Tibial nerve (tissue), 4 donors: ENCODE measurements around the gene RYK.

Source experiments
- EP300 ChIP-seq, 2 donors: sonication (generic); formaldehyde crosslinking; IDR thresholded peaks; one replicate each; pipeline ENCODE4 v1.6.1; 2017; ENCODE audit warnings: antibody characterized with exemption in 2 of 2, mild to moderate bottlenecking in 1 of 2
- POLR2A ChIP-seq, 2 donors: fragments of 450-650 bp; IDR thresholded peaks; one replicate each; pipeline ENCODE4 v1.6.1; 2017; ENCODE audit warnings: antibody characterized with exemption in 2 of 2, mild to moderate bottlenecking in 2 of 2, moderate library complexity in 2 of 2
- TF ChIP-seq, protein P1 (sequence below), 5 experiments: fragments of 200-600 bp in 3 of 5; fragments of 450-650 bp in 2 of 5; sonication (generic) in 3 of 5; IDR thresholded peaks; one replicate each; pipeline ENCODE4 v1.5.1; 2016 to 2019; ENCODE audit warnings: antibody characterized with exemption in 5 of 5, mild to moderate bottlenecking in 3 of 5, moderate library complexity in 2 of 5

DNA sequence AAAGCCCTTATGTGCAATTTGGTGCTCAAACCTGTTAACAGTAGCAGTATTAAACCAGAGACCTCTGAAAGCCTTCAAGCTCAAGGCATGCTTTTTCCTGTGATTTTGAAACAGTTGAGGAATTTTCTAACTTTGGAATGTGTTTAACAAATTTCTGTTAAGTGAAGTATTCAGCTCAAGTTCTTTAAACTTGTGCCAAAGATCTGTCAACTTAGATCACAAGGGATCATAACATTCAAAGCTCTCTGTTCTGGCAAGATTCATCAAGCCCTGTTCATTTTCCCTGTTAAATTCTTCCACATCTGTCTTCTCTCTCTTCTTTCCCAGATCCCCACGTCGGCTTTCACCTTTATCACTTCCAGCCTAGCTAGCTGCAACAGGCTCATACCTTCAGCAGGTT, 28.8 kb upstream of the RYK start:
- TF ChIP-seq, protein P1, sequence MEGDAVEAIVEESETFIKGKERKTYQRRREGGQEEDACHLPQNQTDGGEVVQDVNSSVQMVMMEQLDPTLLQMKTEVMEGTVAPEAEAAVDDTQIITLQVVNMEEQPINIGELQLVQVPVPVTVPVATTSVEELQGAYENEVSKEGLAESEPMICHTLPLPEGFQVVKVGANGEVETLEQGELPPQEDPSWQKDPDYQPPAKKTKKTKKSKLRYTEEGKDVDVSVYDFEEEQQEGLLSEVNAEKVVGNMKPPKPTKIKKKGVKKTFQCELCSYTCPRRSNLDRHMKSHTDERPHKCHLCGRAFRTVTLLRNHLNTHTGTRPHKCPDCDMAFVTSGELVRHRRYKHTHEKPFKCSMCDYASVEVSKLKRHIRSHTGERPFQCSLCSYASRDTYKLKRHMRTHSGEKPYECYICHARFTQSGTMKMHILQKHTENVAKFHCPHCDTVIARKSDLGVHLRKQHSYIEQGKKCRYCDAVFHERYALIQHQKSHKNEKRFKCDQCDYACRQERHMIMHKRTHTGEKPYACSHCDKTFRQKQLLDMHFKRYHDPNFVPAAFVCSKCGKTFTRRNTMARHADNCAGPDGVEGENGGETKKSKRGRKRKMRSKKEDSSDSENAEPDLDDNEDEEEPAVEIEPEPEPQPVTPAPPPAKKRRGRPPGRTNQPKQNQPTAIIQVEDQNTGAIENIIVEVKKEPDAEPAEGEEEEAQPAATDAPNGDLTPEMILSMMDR (IDR thresholded peaks at IDR 0.05): no peak
- TF ChIP-seq POLR2A (IDR thresholded peaks at IDR 0.05) (no peak), EP300 (IDR thresholded peaks at IDR 0.05) (no peak)
